PFSK-1 (cell line): ENCODE measurements around the gene MARK3.

ENCODE experiments used
- FOXP2 ChIP-seq: optimal IDR thresholded peaks from 2 replicates; pipeline ENCODE3; 2011; ENCODE audit warnings: borderline replicate concordance, control low read depth, inconsistent platforms; ENCODE audit not compliant: insufficient read depth; ENCODE audit errors: extremely low read length, extremely low read depth
- POLR2AphosphoS5 ChIP-seq: IDR thresholded peaks from 2 replicates; pipeline ENCODE4 v1.6.1; 2012; ENCODE audit warnings: low read depth, mild to moderate bottlenecking, control low read depth, low read length, moderate library complexity
- REST ChIP-seq, 2 experiments: IDR thresholded peaks; 2 replicates each; pipeline versions ENCODE4 v1.6.1 to v1.8.0; 2011 to 2012; ENCODE audit warnings: low read depth in 2 of 2, low read length in 2 of 2, control low read depth in 1 of 2, inconsistent platforms in 1 of 2, mild to moderate bottlenecking in 1 of 2, moderate library complexity in 1 of 2; ENCODE audit not compliant: insufficient read depth in 1 of 2
- SIN3A ChIP-seq: IDR thresholded peaks from 2 replicates; pipeline ENCODE4 v1.6.1; 2012; ENCODE audit warnings: mild to moderate bottlenecking, low read length, moderate library complexity, borderline replicate concordance; ENCODE audit not compliant: insufficient read depth
- TAF1 ChIP-seq: IDR thresholded peaks from 2 replicates; pipeline ENCODE4 v1.6.1; 2012; ENCODE audit warnings: low read length, control low read depth, borderline replicate concordance; ENCODE audit not compliant: insufficient read depth

The MARK3 gene

GRCh38 chr14:103485504-103485903 is 100.3 kb downstream of the MARK3 start:
- TF ChIP-seq REST (IDR thresholded peaks at IDR 0.05; ENCODE audit: insufficient read depth in 1 of 2, low read depth in 2 of 2, low read length in 2 of 2) (no peak), FOXP2 (no peak), SIN3A (no peak), POLR2AphosphoS5 (no peak), TAF1 (no peak)

- TF ChIP-seq FOXP2 (no peak), SIN3A (no peak), TAF1 (no peak), REST (IDR thresholded peaks at IDR 0.05; ENCODE audit: insufficient read depth in 1 of 2, low read depth in 2 of 2, low read length in 2 of 2) (no peak), POLR2AphosphoS5 (no peak)
Observed at GRCh38 chr14:103488071-103488470, 102.9 kb downstream of the MARK3 start.

GRCh38 chr14:103488960-103489359 is 103.7 kb downstream of the MARK3 start:
- no peak for TF ChIP-seq REST (IDR thresholded peaks at IDR 0.05; ENCODE audit: insufficient read depth in 1 of 2, low read depth in 2 of 2, low read length in 2 of 2)
- no peak for TF ChIP-seq TAF1
- no peak for TF ChIP-seq FOXP2
- TF ChIP-seq SIN3A = no peak
- no peak for TF ChIP-seq POLR2AphosphoS5

- TF ChIP-seq TAF1 (no peak), POLR2AphosphoS5 (no peak), FOXP2 (no peak), REST (IDR thresholded peaks at IDR 0.05; ENCODE audit: insufficient read depth in 1 of 2, low read depth in 2 of 2, low read length in 2 of 2) (no peak), SIN3A (no peak)
Observed at GRCh38 chr14:103489621-103490020, 104.4 kb downstream of the MARK3 start.

GRCh38 chr14:103491691-103492090 is 106.5 kb downstream of the MARK3 start:
- TF ChIP-seq FOXP2 (no peak), TAF1 (no peak), SIN3A (no peak), POLR2AphosphoS5 (no peak), REST (IDR thresholded peaks at IDR 0.05; ENCODE audit: insufficient read depth in 1 of 2, low read depth in 2 of 2, low read length in 2 of 2) (no peak)
